ENCODE measurements around the gene GDI1.

- TF ChIP-seq POLR2AphosphoS5 (IDR thresholded peaks at IDR 0.05; ENCODE audit: borderline replicate concordance, low read depth, low read length) (no peak), EZH2 (IDR thresholded peaks at IDR 0.05) (no peak), FOXP2 (optimal IDR thresholded peaks at IDR 0.05; ENCODE audit: control extremely low read depth, extremely low read length, insufficient read depth) (no peak)
Observed at GRCh38 chrX:154443992-154444754, 7.2 kb downstream of the GDI1 start, which contains the start of gene FAM50A.

All from SK-N-MC (cell line).